ENCODE results near the gene CDA.
A peak's percentile ranks its signal among the peaks of the same experiment; 100 is the strongest.

Gene CDA

GRCh38 chr1:20596106-20596505, 7.2 kb downstream of the CDA start:
- 90% methylated on average over 4 of the region's 6 CpGs for WGBS (ENCODE audit: insufficient coverage)
- Histone ChIP-seq H3K27ac (ENCODE audit: insufficient read depth in 1 of 2, low read depth in 1 of 2, low read length in 2 of 2, poor library complexity in 1 of 2, severe bottlenecking in 2 of 2) (no peak overlapping the region), H3K9me3 (ENCODE audit: control extremely low read depth in 1 of 5, control insufficient read depth in 4 of 5, insufficient read depth in 2 of 5, low read depth in 1 of 5, low read length in 4 of 5) (no peaks in the 10 kb centered on the region), H3K4me1 (ENCODE audit: control extremely low read depth in 1 of 4, control insufficient read depth in 4 of 4, insufficient read depth in 4 of 4, low read length in 3 of 4) (peaks cover 10 to 30% (median 21%) of the 10 kb centered on the region in 4 experiments), H3K4me3 (ENCODE audit: control insufficient read depth in 1 of 7, extremely low read depth in 1 of 7, insufficient read depth in 4 of 7, low read depth in 2 of 7, low read length in 6 of 7) (no peak overlapping the region), H3K36me3 (ENCODE audit: control insufficient read depth in 4 of 4, insufficient read depth in 4 of 4, low read length in 3 of 4) (no peaks in the 10 kb centered on the region), H3K27me3 (replicated peaks in 2 of 5; ENCODE audit: control insufficient read depth in 4 of 5, insufficient read depth in 5 of 5, low read length in 4 of 5) (no peaks in the 10 kb centered on the region)
- DNase-seq = no peak
- CTCF ChIA-PET = interaction anchor here (1.5 kb wide), 1 partner anchor 10 kb away, joined by 3 read pairs; no protein-coding TSS in a partner anchor
- POLR2A ChIA-PET = no interaction called here

- Histone ChIP-seq H3K4me1 (ENCODE audit: control extremely low read depth in 1 of 4, control insufficient read depth in 4 of 4, insufficient read depth in 4 of 4, low read length in 3 of 4) (peaks cover 10 to 31% (median 21%) of the 10 kb centered on the region in 4 experiments), H3K4me3 (ENCODE audit: control insufficient read depth in 1 of 7, extremely low read depth in 1 of 7, insufficient read depth in 4 of 7, low read depth in 2 of 7, low read length in 6 of 7) (peak overlapping the region in 3 of 7 experiments; percentile 23 to 46 (median 37)), H3K27me3 (replicated peaks in 2 of 5; ENCODE audit: control insufficient read depth in 4 of 5, insufficient read depth in 5 of 5, low read length in 4 of 5) (no peaks in the 10 kb centered on the region), H3K9me3 (ENCODE audit: control extremely low read depth in 1 of 5, control insufficient read depth in 4 of 5, insufficient read depth in 2 of 5, low read depth in 1 of 5, low read length in 4 of 5) (no peaks in the 10 kb centered on the region), H3K36me3 (ENCODE audit: control insufficient read depth in 4 of 4, insufficient read depth in 4 of 4, low read length in 3 of 4) (no peaks in the 10 kb centered on the region), H3K27ac (ENCODE audit: insufficient read depth in 1 of 2, low read depth in 1 of 2, low read length in 2 of 2, poor library complexity in 1 of 2, severe bottlenecking in 2 of 2) (no peak overlapping the region)
- DNase-seq = peak; percentile 55 to 67 (median 65)
- WGBS (ENCODE audit: insufficient coverage) = no CpG with 5 or more reads among the region's 3 CpGs
- POLR2A ChIA-PET = no interaction called here
- CTCF ChIA-PET = interaction anchor here (1.1 to 1.4 kb wide), 2 partner anchors 22 to 35 kb away, joined by 4 read pairs; no protein-coding TSS in a partner anchor
Measured at GRCh38 chr1:20597650-20598049, 8.8 kb downstream of the CDA start.

- ChIA-PET POLR2A (no interaction called here), CTCF (interaction anchor here (1.1 kb wide), 1 partner anchor 12 kb away, joined by 3 read pairs; the partner anchor contains the start of gene CDA)
- Histone ChIP-seq H3K27ac (ENCODE audit: insufficient read depth in 1 of 2, low read depth in 1 of 2, low read length in 2 of 2, poor library complexity in 1 of 2, severe bottlenecking in 2 of 2) (no peak overlapping the region), H3K9me3 (ENCODE audit: control extremely low read depth in 1 of 5, control insufficient read depth in 4 of 5, insufficient read depth in 2 of 5, low read depth in 1 of 5, low read length in 4 of 5) (peaks cover 0 to 3% (median 0%) of the 10 kb centered on the region in 5 experiments), H3K4me3 (ENCODE audit: control insufficient read depth in 1 of 7, extremely low read depth in 1 of 7, insufficient read depth in 4 of 7, low read depth in 2 of 7, low read length in 6 of 7) (no peak overlapping the region), H3K36me3 (ENCODE audit: control insufficient read depth in 4 of 4, insufficient read depth in 4 of 4, low read length in 3 of 4) (no peaks in the 10 kb centered on the region), H3K27me3 (replicated peaks in 2 of 5; ENCODE audit: control insufficient read depth in 4 of 5, insufficient read depth in 5 of 5, low read length in 4 of 5) (no peaks in the 10 kb centered on the region), H3K4me1 (ENCODE audit: control extremely low read depth in 1 of 4, control insufficient read depth in 4 of 4, insufficient read depth in 4 of 4, low read length in 3 of 4) (peaks cover 10 to 32% (median 24%) of the 10 kb centered on the region in 4 experiments)
- DNase-seq = no peak
- WGBS (ENCODE audit: insufficient coverage) = 90% methylated on average over 5 of the region's 5 CpGs
Measured at GRCh38 chr1:20600156-20600555, 11.3 kb downstream of the CDA start.

DNA sequence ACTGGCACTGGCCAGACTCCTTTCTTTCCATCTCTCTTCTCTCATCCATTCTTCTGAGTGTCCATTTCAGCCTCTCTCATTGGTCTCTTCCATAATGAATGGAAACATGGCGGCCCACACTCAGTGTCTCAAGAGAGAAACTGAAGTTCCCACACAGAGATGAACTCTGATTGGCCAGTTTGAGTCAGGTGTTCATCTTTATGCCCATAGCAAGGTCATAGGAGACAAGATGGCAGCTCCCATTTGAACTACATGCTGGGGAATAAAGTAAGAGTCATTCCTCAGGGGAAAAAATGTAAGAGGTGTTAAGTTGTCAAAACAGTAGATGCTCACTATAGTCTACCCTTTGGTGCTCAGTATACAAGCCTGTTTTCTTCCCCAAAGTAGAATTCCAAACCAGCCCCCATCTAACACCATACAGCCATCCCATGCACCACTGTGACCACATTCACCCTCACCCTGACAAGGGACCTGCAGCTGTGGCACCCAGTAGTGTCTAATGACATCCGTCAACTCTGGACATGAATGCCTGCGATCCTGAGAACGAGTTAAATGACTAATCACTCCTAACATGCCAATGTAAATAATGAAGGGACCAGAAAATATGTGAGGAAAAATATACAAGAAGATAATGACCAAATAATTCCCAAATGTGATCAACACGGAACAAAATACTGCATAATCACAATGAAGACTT, 12.4 kb downstream of the CDA start:
- H3K4me3 ChIP-seq (ENCODE audit: control insufficient read depth in 1 of 7, extremely low read depth in 1 of 7, insufficient read depth in 4 of 7, low read depth in 2 of 7, low read length in 6 of 7) = no peak overlapping the region
- peaks cover 0 to 3% (median 0%) of the 10 kb centered on the region in 5 experiments for H3K9me3 ChIP-seq (ENCODE audit: control extremely low read depth in 1 of 5, control insufficient read depth in 4 of 5, insufficient read depth in 2 of 5, low read depth in 1 of 5, low read length in 4 of 5)
- no peaks in the 10 kb centered on the region for H3K27me3 ChIP-seq (replicated peaks in 2 of 5; ENCODE audit: control insufficient read depth in 4 of 5, insufficient read depth in 5 of 5, low read length in 4 of 5)
- no peaks in the 10 kb centered on the region for H3K36me3 ChIP-seq (ENCODE audit: control insufficient read depth in 4 of 4, insufficient read depth in 4 of 4, low read length in 3 of 4)
- DNase-seq = no peak
- H3K27ac ChIP-seq (ENCODE audit: insufficient read depth in 1 of 2, low read depth in 1 of 2, low read length in 2 of 2, poor library complexity in 1 of 2, severe bottlenecking in 2 of 2) = no peak overlapping the region
- CTCF ChIA-PET = interaction anchor here (1.1 kb wide), 1 partner anchor 13 kb away, joined by 3 read pairs; the partner anchor contains the start of gene CDA
- 100% methylated on average over 2 of the region's 5 CpGs for WGBS (ENCODE audit: insufficient coverage)
- H3K4me1 ChIP-seq (ENCODE audit: control extremely low read depth in 1 of 4, control insufficient read depth in 4 of 4, insufficient read depth in 4 of 4, low read length in 3 of 4) = peaks cover 10 to 32% (median 24%) of the 10 kb centered on the region in 4 experiments
- POLR2A ChIA-PET = no interaction called here

- H3K27ac ChIP-seq (ENCODE audit: insufficient read depth in 1 of 2, low read depth in 1 of 2, low read length in 2 of 2, poor library complexity in 1 of 2, severe bottlenecking in 2 of 2) = no peak overlapping the region
- no peak for DNase-seq
Measured at GRCh38 chr1:20602851-20603450, 14.1 kb downstream of the CDA start.

GRCh38 chr1:20603504-20604464, 14.9 kb downstream of the CDA start:
- Histone ChIP-seq H3K9me3 (ENCODE audit: control extremely low read depth in 1 of 5, control insufficient read depth in 4 of 5, insufficient read depth in 2 of 5, low read depth in 1 of 5, low read length in 4 of 5) (peaks cover 0 to 3% (median 0%) of the 10 kb centered on the region in 5 experiments), H3K4me1 (ENCODE audit: control extremely low read depth in 1 of 4, control insufficient read depth in 4 of 4, insufficient read depth in 4 of 4, low read length in 3 of 4) (peaks cover 0 to 13% (median 4%) of the 10 kb centered on the region in 4 experiments), H3K27me3 (replicated peaks in 2 of 5; ENCODE audit: control insufficient read depth in 4 of 5, insufficient read depth in 5 of 5, low read length in 4 of 5) (no peaks in the 10 kb centered on the region), H3K36me3 (ENCODE audit: control insufficient read depth in 4 of 4, insufficient read depth in 4 of 4, low read length in 3 of 4) (no peaks in the 10 kb centered on the region), H3K27ac (ENCODE audit: insufficient read depth in 1 of 2, low read depth in 1 of 2, low read length in 2 of 2, poor library complexity in 1 of 2, severe bottlenecking in 2 of 2) (no peak overlapping the region), H3K4me3 (ENCODE audit: control insufficient read depth in 1 of 7, extremely low read depth in 1 of 7, insufficient read depth in 4 of 7, low read depth in 2 of 7, low read length in 6 of 7) (no peak overlapping the region)
- DNase-seq = no peak
- ChIA-PET CTCF (no interaction called here), POLR2A (interaction anchor here (0.5 kb wide), 1 partner anchor 193 kb away, joined by 3 read pairs; no protein-coding TSS in a partner anchor)
- WGBS (ENCODE audit: insufficient coverage) = 100% methylated on average over 7 of the region's 9 CpGs

More at GRCh38 chr1:20602851-20603450, 14.1 kb downstream of the CDA start:
- Histone ChIP-seq H3K27me3 (replicated peaks in 2 of 5; ENCODE audit: control insufficient read depth in 4 of 5, insufficient read depth in 5 of 5, low read length in 4 of 5) (no peaks in the 10 kb centered on the region), H3K4me1 (ENCODE audit: control extremely low read depth in 1 of 4, control insufficient read depth in 4 of 4, insufficient read depth in 4 of 4, low read length in 3 of 4) (peaks cover 3 to 19% (median 10%) of the 10 kb centered on the region in 4 experiments), H3K4me3 (ENCODE audit: control insufficient read depth in 1 of 7, extremely low read depth in 1 of 7, insufficient read depth in 4 of 7, low read depth in 2 of 7, low read length in 6 of 7) (no peak overlapping the region), H3K36me3 (ENCODE audit: control insufficient read depth in 4 of 4, insufficient read depth in 4 of 4, low read length in 3 of 4) (no peaks in the 10 kb centered on the region), H3K9me3 (ENCODE audit: control extremely low read depth in 1 of 5, control insufficient read depth in 4 of 5, insufficient read depth in 2 of 5, low read depth in 1 of 5, low read length in 4 of 5) (peaks cover 0 to 3% (median 0%) of the 10 kb centered on the region in 5 experiments)
- 100% methylated on average over 1 of the region's 4 CpGs for WGBS (ENCODE audit: insufficient coverage)
- ChIA-PET CTCF (no interaction called here), POLR2A (no interaction called here)
